IgD-negative memory B cell (primary cell): ENCODE data around the gene ZNF217. TPM values are rescaled to one million over a fixed set of nuclear protein-coding genes. Genes with fewer than 3 reads are reported as not detected.
A peak's percentile ranks its signal among the peaks of the same experiment; 100 is the strongest.
"Not testable (repeated sequence)": the region's sequence is repeated elsewhere in the genome, so short reads cannot be mapped to it uniquely, and the experiment has no call there.

ENCODE experiments used
- H3K27ac Mint-ChIP-seq, 3 donors: one replicate each; pipeline ENCODE4 v1.8.0; 2020 to 2022; ENCODE audit warnings: mild to moderate bottlenecking in 3 of 3, mixed read lengths in 3 of 3, moderate library complexity in 1 of 3
- H3K27me3 Mint-ChIP-seq: one replicate; pipeline ENCODE4 v1.8.0; 2021; ENCODE audit warnings: mixed read lengths
- H3K36me3 Mint-ChIP-seq: one replicate; pipeline ENCODE4 v1.8.0; 2020; ENCODE audit warnings: mild to moderate bottlenecking, mixed read lengths
- H3K4me1 Mint-ChIP-seq, 3 donors: one replicate each; pipeline ENCODE4 v1.8.0; 2020 to 2022; ENCODE audit warnings: mixed read lengths in 3 of 3, mild to moderate bottlenecking in 1 of 3
- H3K4me3 Mint-ChIP-seq, 4 donors: one replicate each; pipeline ENCODE4 v1.8.0; 2020 to 2022; ENCODE audit warnings: mild to moderate bottlenecking in 4 of 4, mixed read lengths in 4 of 4, moderate library complexity in 3 of 4
- H3K9me3 Mint-ChIP-seq, 3 donors: one replicate each; pipeline ENCODE4 v1.8.0; 2020 to 2021; ENCODE audit warnings: mixed read lengths in 3 of 3, mild to moderate bottlenecking in 1 of 3
- polyA plus RNA-seq: library from polyadenylated mRNA; unstranded; fragments of 300-500 nt; fragmentation: Illumina TruSeq; gene quantifications from one replicate; pipeline ENCODE4 v1.2.3, GENCODE V29; 2021

ZNF217 gene
- polyA plus RNA-seq, 1 donor from 2014 or later, result 29.9 TPM

DNA sequence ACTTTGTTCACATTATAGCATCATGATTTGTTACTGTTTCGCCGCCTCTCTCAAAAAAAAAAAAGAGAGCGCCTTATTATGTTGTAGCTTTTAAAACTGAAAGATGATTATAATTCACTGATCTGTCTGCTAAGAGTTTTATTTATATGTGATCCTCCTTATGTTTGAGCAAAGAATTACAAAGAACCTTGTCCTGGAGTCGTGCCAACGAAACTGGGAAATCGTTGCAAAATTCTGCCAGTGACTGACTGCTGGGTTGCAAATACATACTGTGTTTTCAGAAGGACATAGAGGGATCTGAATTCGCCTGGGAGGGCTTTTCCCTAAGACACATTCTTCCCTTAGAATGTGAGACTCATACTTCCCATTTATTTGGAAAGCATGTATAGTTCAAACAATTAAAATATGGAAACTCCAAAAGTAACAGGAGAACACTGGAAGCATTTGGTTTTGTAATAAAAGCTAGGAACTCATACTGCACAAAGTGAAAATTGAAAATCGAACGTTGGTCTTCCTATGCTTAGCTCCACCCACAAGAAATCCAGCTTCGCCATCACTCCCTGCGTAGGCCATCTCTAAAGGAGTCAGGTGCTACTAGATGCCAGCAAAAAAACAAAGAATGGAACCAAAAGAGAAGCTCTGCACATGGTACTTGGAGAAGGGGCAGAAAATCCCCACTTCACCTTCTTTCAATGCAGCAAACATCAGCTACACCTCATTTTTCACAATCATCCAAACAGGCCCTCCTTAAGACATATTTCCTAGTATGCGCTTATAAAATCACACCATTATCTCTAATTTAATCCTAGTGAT, 2.8 kb upstream of the ZNF217 start:
- H3K9me3 Mint-ChIP-seq, H3K27me3 Mint-ChIP-seq, H3K36me3 Mint-ChIP-seq: not testable (repeated sequence)
- Mint-ChIP-seq H3K4me3 (peak overlapping the region in 3 of 4 donors; percentile 21 to 97 (median 47)), H3K4me1 (peaks cover 6 to 35% (median 32%) of the 10 kb centered on the region in 3 donors), H3K27ac (peak overlapping the region in 2 of 3 donors; percentile 86 to 97)

DNA sequence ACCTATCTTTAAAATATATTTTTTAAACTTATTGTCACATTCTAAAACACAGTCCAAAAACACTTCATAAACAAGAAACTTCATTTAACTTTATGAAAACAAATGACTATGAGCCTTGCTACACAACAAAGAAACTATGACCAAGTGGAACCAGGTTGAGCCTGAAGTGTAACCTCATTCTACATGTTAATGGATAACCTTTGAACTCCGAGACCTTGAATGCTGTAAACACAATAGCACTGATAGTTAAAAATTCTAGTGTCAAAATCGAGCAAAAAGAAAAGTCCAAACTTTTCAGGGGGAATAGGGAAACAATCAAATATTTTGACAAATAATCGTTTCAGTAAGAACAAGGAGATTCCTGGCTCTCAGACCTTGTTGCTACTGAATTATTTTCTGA, 2.1 kb upstream of the ZNF217 start:
- not testable (repeated sequence) for H3K36me3 Mint-ChIP-seq, H3K27me3 Mint-ChIP-seq, H3K9me3 Mint-ChIP-seq
- H3K4me3 Mint-ChIP-seq, result peak overlapping the region in 2 of 4 donors; percentile 37 to 97
- H3K27ac Mint-ChIP-seq, result peak overlapping the region in 1 of 3 donors; percentile 97
- peaks cover 7 to 34% (median 32%) of the 10 kb centered on the region in 3 donors for H3K4me1 Mint-ChIP-seq

DNA sequence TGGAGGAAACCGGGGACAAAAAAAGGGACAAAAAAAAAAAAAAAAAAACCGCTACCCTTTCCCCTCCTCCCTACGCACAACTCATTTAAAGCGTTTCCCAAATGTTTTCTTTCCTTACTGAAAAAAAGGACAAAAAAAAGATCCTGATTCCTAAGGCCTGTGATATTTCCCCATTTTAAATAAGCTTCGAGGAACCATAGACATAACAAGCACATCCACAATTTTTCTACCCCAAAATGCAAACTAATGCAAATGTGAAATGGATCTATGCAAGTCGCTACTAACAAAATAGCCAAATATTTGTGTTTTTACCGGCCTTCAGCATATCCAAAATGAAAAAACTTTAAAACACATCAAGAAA, 1.4 kb upstream of the ZNF217 start:
- Mint-ChIP-seq H3K9me3 (no peaks in the 10 kb centered on the region), H3K27ac (peak overlapping the region; percentile 93 to 97 (median 95)), H3K4me1 (peaks cover 11 to 38% (median 34%) of the 10 kb centered on the region in 3 donors), H3K27me3 (no peaks in the 10 kb centered on the region), H3K4me3 (peak overlapping the region; percentile 87 to 97 (median 92)), H3K36me3 (no peaks in the 10 kb centered on the region)

DNA sequence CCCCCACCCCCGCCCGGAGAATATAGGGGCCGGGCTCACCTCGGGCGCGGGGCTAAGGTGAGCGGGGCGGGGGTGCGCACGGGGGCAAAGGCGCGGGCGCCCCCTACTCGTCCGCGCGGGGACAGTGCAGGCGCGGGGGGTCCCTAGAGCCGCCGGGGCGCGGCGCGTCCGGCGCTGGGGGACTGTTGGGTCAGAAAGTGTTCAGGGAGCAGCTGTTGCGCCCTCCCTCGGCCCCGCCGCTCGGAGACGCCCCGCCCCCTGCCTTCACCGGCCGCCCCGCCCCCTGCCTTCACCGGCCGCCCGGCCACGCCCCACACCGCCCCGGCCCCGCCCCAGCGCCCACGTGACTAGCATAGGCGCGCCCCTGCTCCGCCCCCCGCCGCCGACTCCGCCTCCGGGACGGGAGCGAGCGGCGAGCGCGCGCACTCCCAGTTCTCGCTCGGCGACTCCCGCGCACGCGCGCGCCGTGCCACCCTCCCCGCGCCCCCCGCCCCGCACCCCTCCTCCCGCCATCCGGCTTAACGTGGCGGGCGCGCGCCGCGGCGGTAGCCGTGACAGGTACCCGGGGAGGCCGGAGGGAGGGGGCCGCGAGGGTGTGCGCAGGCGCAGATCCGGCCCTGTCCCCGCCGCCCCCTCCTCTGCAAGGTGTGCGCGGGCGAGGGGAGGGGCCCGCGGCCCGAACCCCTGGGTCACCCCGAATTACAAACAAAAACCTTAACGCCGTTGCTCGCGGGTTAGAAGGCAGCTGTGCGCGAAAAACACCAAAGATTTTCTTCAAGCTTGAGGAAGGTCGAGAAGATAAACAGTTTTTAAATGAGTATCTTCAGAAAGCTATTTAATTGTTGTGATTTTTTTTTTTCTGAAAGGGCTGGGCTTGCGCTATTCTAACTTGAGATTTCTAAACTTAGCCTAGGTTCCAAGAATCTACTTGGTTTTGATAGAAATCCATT, 704 bp upstream of the ZNF217 start:
- H3K27ac Mint-ChIP-seq, result peak overlapping the region; percentile 93 to 97 (median 95)
- no peaks in the 10 kb centered on the region for H3K36me3 Mint-ChIP-seq
- H3K4me3 Mint-ChIP-seq, result peak overlapping the region; percentile 91 to 97 (median 94)
- no peaks in the 10 kb centered on the region for H3K27me3 Mint-ChIP-seq
- peaks cover 14 to 42% (median 41%) of the 10 kb centered on the region in 3 donors for H3K4me1 Mint-ChIP-seq
- no peaks in the 10 kb centered on the region for H3K9me3 Mint-ChIP-seq

DNA sequence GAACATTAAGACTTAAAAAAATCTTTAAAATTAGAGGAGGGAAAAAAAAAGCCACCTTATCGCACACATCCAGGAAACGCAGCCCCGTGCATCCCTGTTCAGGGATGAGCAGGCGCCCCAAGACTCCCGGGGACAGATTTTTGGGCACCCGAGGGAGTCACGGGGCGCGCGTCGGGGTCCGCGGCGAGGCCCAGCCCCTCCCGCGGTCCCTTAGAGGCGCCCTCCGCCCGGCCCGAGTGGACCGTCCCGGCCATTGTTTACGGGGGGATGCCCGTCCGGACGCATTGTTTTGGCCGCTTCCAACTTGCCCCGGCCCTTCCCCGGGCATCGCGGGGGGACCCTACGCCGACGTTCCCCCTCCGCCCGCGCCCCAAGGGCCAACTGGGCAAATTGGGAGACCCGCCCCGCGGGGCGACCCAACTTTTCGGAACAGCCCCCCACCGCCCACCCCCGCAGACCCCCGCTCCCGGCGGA, 610 bp downstream of the ZNF217 start:
- Mint-ChIP-seq H3K9me3 (no peaks in the 10 kb centered on the region), H3K27me3 (no peaks in the 10 kb centered on the region), H3K27ac (peak overlapping the region; percentile 97 to 98 (median 97)), H3K36me3 (no peaks in the 10 kb centered on the region), H3K4me3 (peak overlapping the region; percentile 95 to 98 (median 97)), H3K4me1 (peaks cover 17 to 35% (median 35%) of the 10 kb centered on the region in 3 donors)

DNA sequence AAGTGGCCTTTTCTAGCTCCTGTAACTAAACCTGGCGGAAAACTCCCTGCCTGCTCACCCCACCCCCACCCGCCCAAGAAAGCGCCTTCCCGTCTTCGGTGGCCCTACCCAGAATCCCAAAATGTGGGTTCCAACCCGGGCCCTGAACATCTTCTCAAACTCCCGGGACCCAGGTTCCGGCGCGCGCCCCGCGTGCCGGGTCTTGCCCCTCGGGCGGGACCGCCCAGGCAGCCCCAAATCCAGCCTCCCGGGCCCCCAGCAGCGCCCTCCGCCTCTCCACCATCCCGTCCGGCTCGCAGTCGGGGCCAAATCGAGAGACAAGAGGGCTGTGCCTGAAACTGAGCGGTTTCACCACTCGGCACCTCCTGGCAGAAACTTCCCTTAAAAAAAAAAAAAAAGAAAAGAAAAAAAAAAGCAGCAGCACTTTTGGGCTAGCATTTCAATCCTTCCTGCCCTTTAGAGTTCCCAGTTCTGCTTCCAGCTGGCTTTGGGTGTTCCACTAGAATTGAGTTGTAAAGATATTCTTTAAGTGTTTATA, 1.1 kb downstream of the ZNF217 start:
- peak overlapping the region; percentile 97 to 98 (median 97) for H3K27ac Mint-ChIP-seq
- H3K27me3 Mint-ChIP-seq, H3K9me3 Mint-ChIP-seq, H3K36me3 Mint-ChIP-seq: not testable (repeated sequence)
- H3K4me1 Mint-ChIP-seq, result peaks cover 17 to 33% (median 31%) of the 10 kb centered on the region in 3 donors
- H3K4me3 Mint-ChIP-seq, result peak overlapping the region; percentile 95 to 98 (median 97)

DNA sequence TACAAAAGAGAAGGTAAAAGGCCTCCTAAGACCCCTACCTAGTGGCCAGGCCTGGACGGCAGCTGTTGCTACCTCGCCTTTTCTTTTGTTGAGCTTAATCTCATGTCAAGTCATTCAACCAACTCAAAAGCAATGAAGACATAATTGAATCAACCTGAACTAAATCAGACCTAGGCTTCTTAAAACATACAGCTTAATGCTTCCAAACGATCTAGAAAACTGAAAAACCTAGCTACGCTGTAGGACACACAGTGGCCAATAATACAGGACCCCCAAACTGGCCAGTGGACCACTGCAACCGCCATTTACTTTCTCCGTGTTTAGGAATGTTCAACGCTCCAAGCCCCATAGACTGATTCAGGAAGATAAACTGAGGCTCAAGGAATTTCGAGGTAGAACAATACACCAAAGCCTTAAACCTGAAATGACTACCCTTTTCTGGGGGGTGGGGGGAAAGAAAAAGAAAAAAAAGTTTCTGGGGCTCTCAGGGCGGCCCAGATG, 1.6 kb downstream of the ZNF217 start:
- Mint-ChIP-seq H3K27ac (peak overlapping the region; percentile 97 to 98 (median 97)), H3K4me3 (peak overlapping the region; percentile 95 to 98 (median 97)), H3K4me1 (peaks cover 18 to 31% (median 28%) of the 10 kb centered on the region in 3 donors)
- not testable (repeated sequence) for H3K9me3 Mint-ChIP-seq, H3K27me3 Mint-ChIP-seq, H3K36me3 Mint-ChIP-seq

DNA sequence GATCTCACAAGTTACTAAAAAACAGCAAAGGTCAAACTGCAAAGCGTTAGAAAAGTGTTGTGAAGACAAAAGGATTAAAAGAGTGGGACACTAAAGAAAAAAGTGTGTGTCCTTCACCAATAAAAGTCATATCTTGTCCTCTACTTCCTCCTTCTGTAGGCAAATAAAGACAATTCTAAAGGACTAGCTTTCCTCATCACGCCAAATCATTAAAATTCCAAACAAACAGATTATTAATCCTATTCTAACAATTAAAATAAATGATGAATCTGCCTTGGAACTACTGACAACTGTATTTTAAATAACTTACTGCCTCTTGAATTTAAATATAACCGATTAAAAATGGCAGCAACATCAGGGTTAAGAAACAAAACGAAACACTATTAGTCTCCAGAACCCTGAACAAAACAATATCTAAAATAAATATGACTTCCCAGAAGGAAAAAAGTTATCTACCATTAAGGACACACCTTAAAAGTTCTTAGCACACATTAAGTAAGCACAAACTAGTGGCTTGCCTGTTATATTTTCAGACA, 2.4 kb downstream of the ZNF217 start:
- Mint-ChIP-seq H3K4me1 (peaks cover 26 to 31% (median 26%) of the 10 kb centered on the region in 3 donors), H3K4me3 (peak overlapping the region; percentile 95 to 98 (median 97)), H3K27ac (peak overlapping the region; percentile 97 to 98 (median 97))
- not testable (repeated sequence) for H3K9me3 Mint-ChIP-seq, H3K36me3 Mint-ChIP-seq, H3K27me3 Mint-ChIP-seq

DNA sequence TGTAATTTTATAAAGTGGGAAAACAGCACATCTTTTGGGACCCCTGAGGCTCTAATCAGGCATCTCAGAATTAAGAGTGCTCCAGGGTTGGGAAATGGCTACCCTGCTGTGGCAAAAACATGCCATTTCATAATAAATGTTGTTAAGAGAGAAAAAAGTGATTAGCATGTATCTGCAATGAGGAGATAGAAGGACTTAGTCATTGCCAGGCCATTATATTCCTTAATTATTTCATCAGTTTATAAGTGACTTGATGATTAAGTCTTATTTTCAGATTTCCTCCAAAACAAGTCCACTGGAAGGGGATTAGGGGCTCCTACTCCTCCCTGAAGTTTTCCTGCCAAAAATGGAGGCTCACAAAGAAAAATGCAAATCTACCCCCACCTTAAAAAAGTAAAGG, 3.0 kb downstream of the ZNF217 start:
- Mint-ChIP-seq H3K4me3 (peak overlapping the region; percentile 95 to 98 (median 97)), H3K4me1 (peaks cover 29 to 33% (median 32%) of the 10 kb centered on the region in 3 donors), H3K27ac (peak overlapping the region; percentile 97 to 98 (median 97))
- not testable (repeated sequence) for H3K27me3 Mint-ChIP-seq, H3K36me3 Mint-ChIP-seq, H3K9me3 Mint-ChIP-seq

DNA sequence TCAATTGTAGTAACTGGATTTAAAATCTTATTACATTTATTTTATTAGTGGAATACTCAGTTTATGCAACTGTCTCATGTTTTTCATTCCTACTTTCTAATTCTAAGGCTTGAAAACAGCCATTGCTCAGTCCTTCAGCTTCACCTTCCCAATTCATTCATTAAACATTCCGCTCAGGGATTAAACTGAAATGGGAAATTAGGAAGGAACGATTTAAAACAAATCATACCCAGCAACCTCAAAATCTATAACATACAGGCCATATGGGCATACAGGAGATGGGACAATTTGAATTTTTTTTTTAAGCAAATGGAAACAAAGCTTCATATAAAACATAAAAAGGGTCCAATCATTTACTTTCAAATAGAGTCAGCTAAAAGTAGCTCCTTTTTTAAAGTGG, 3.5 kb downstream of the ZNF217 start:
- H3K27me3 Mint-ChIP-seq, H3K36me3 Mint-ChIP-seq, H3K9me3 Mint-ChIP-seq: not testable (repeated sequence)
- H3K4me1 Mint-ChIP-seq, result peaks cover 32 to 37% (median 32%) of the 10 kb centered on the region in 3 donors
- H3K4me3 Mint-ChIP-seq, result peak overlapping the region; percentile 95 to 98 (median 97)
- peak overlapping the region; percentile 97 to 98 (median 97) for H3K27ac Mint-ChIP-seq

DNA sequence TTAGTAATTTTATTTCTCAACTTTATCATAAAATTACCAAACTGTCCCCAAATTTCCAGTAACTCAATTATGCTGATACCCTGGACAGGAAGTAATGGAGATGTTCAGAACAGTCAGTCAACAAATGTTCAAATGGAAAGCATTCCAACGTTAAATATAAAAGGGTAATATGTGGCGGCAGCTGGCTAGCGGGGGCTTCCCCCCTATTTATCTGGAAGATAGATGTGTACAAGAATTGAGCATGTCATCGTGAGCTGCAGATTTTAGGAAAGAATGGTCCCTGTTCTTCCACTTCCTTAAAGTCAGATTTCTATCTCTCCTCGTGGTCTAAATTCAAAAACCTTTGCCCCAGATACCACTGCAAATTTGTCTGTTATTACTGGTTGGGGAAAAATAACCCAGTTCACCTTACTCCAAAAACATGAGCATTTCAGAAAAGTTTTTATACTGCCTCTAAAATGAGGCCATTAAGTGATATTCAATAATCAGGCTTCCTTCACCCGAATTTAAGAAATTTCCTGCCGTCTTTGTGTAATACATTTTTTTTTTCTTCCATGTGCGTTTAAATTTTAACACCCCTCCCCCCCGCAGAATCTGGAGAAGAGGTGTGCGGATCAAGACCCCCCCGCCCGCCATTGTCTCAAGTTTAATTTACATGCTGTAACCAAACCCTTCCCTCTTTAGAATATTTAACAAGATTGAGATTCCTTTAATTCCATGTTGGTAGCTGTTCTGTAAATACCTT, 4.1 kb downstream of the ZNF217 start:
- not testable (repeated sequence) for H3K9me3 Mint-ChIP-seq, H3K36me3 Mint-ChIP-seq, H3K27me3 Mint-ChIP-seq
- Mint-ChIP-seq H3K4me3 (peak overlapping the region; percentile 79 to 98 (median 97)), H3K27ac (peak overlapping the region; percentile 97 to 98 (median 97)), H3K4me1 (peaks cover 34 to 39% (median 36%) of the 10 kb centered on the region in 3 donors)

DNA sequence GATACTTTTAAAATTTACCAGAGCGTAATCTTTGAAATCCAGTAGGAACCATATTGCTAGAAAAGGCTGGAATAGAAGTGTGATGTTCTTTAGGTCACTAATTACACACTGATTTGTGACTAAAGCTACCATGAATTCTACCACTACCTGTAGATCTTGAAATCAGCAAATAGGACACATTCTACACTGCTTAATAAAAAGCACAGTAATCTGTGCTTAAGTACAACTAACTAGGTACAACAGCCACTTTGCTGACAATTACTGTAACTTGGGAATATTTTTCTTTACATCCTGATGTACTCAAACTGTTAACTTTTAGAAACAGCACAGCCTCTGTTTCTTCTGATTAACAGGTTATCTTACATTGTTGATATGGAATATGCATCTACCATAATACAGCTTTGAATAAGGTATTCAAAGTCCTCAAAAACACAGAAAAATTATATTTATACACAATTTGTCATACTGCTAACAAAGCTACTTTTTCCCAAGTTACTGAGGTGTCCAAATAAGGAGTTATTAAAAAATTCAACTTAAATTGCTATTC, 6.4 kb downstream of the ZNF217 start:
- peak overlapping the region in 3 of 4 donors; percentile 54 to 89 (median 78) for H3K4me3 Mint-ChIP-seq
- not testable (repeated sequence) for H3K27me3 Mint-ChIP-seq, H3K36me3 Mint-ChIP-seq, H3K9me3 Mint-ChIP-seq
- H3K4me1 Mint-ChIP-seq, result peaks cover 49 to 54% (median 50%) of the 10 kb centered on the region in 3 donors
- H3K27ac Mint-ChIP-seq, result peak overlapping the region; percentile 87 to 96 (median 95)

DNA sequence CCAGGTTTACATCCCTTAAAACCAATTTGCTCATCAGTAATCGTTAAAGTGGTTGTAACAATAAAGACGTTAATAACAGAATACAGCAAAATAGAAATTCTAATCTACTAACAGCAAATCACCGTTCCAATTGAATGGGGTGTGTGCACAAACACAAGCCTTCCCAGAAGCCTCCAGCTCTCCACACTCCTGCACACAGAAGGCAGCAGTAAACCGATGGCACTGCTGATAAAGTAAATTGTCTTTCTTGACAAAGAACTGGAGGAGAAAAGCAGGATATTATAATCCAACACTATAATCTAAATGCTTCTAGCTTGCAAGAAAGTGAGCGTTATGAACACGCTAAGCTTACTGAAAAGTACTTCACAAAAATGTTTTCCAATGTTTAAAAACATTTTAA, 7.0 kb downstream of the ZNF217 start:
- peak overlapping the region; percentile 87 to 96 (median 95) for H3K27ac Mint-ChIP-seq
- peak overlapping the region; percentile 78 to 89 (median 78) for H3K4me3 Mint-ChIP-seq
- peaks cover 55 to 60% (median 56%) of the 10 kb centered on the region in 3 donors for H3K4me1 Mint-ChIP-seq
- peaks cover 5% of the 10 kb centered on the region for H3K36me3 Mint-ChIP-seq
- H3K9me3 Mint-ChIP-seq, result no peaks in the 10 kb centered on the region
- no peaks in the 10 kb centered on the region for H3K27me3 Mint-ChIP-seq
